K562 (cell line): ENCODE measurements around the gene ZFP64. TPM values are rescaled to one million over a fixed set of nuclear protein-coding genes. Genes with fewer than 3 reads are reported as not detected.

Experiments
- ATAC-seq: fragments of 200-7000 bp; cut with Tn5 transposase; 3 replicates; pipeline ENCODE4 v1.9.1; 2020; ENCODE audit warnings: moderate library complexity
- BruUV-seq: library from RNA; stranded (reverse); fragments of 400-500 nt; replicated peaks from 2 replicates; lab custom pipeline; 2021; lab: Mats Ljungman, UMichigan
- CTCF ChIA-PET: fragments of 300-600 bp; formaldehyde crosslinking; extraction: SDS; loops from one replicate; lab custom pipeline; 2021; ENCODE audit warnings: low intra/inter-chr PET ratio; lab: Yijun Ruan, JAX
- POLR2A ChIA-PET: fragments of 300-600, 350-650 bp; sonication (Branson Sonifier 250); formaldehyde crosslinking; extraction: SDS; loops from one replicate; lab custom pipeline; 2021; ENCODE audit warnings: antibody characterized with exemption, inconsistent platforms; lab: Yijun Ruan, JAX
- DNase-seq, 4 experiments: peaks; one replicate each; pipeline versions ENCODE4 v3.0.0 to v3.0.0-alpha.2; 2011 to 2018; ENCODE audit warnings: low spot score in 3 of 4, mixed read lengths in 3 of 4; ENCODE audit errors: extremely low read depth in 1 of 4
- FAIRE-seq: peaks from 2 replicates; lab custom pipeline; 2011; peaks lifted over from hg19 to GRCh38; lab: Jason Lieb, UNC
- H2AFZ ChIP-seq: 2 replicates; pipeline ENCODE4 v1.6.0; 2011; ENCODE audit warnings: low read depth, low read length, control low read depth, inconsistent platforms
- H3K27ac ChIP-seq: fragments of 200-600 bp; 3 replicates; pipeline ENCODE4 v1.8.0; 2011; ENCODE audit warnings: low read depth, mild to moderate bottlenecking, control low read depth, inconsistent platforms, low read length, moderate library complexity, mixed read lengths; ENCODE audit errors: extremely low read depth
- H3K27me3 ChIP-seq, 2 experiments: fragments of 300-600 bp in 1 of 2; 2 replicates in 1 of 2; 3 replicates in 1 of 2; pipeline versions ENCODE4 v1.6.0 to v1.8.0; 2011; ENCODE audit warnings: inconsistent platforms in 2 of 2, low read length in 2 of 2, mild to moderate bottlenecking in 1 of 2, mixed read lengths in 1 of 2, moderate library complexity in 1 of 2; ENCODE audit not compliant: control insufficient read depth in 2 of 2, insufficient read depth in 2 of 2
- H3K36me3 ChIP-seq: fragments of 300-600 bp; 3 replicates; pipeline ENCODE4 v1.8.0; 2011; ENCODE audit warnings: mild to moderate bottlenecking, low read length, inconsistent platforms; ENCODE audit not compliant: control insufficient read depth, insufficient read depth
- H3K4me1 ChIP-seq, 2 experiments: fragments of 200-600 bp in 1 of 2; replicated peaks in 1 of 2; 2 replicates in 1 of 2; 3 replicates in 1 of 2; pipeline versions ENCODE4 v1.5.1 to v1.8.0; 2011; ENCODE audit warnings: inconsistent platforms in 2 of 2, low read length in 2 of 2, mild to moderate bottlenecking in 1 of 2, mixed read lengths in 1 of 2, moderate library complexity in 1 of 2; ENCODE audit not compliant: control insufficient read depth in 2 of 2, insufficient read depth in 2 of 2
- H3K4me2 ChIP-seq: 2 replicates; pipeline ENCODE4 v1.6.1; 2011; ENCODE audit warnings: low read length, control low read depth, inconsistent platforms, mixed read lengths; ENCODE audit not compliant: insufficient read depth
- H3K4me3 ChIP-seq: fragments of 200-600 bp; sonication (generic), shearing (Covaris generic); 2 replicates; pipeline ENCODE4 v1.5.1; 2016; ENCODE audit warnings: control low read depth, inconsistent platforms
- H3K79me2 ChIP-seq: fragments of 200-600 bp; 3 replicates; pipeline ENCODE4 v1.8.0; 2011; ENCODE audit warnings: low read length, inconsistent platforms; ENCODE audit not compliant: control insufficient read depth, insufficient read depth
- H3K9ac ChIP-seq, 2 experiments: 2 replicates each; pipeline versions ENCODE4 v1.6.0 to v1.6.1; 2011; ENCODE audit warnings: low read depth in 2 of 2, low read length in 2 of 2, control low read depth in 1 of 2, inconsistent platforms in 1 of 2, mild to moderate bottlenecking in 1 of 2, mixed read lengths in 1 of 2; ENCODE audit not compliant: insufficient read depth in 1 of 2
- H3K9me1 ChIP-seq: one replicate; pipeline ENCODE4 v1.6.0; 2011; ENCODE audit warnings: inconsistent platforms, mild to moderate bottlenecking, low read length, moderate library complexity; ENCODE audit not compliant: control insufficient read depth, insufficient read depth
- H3K9me3 ChIP-seq: replicated peaks from 2 replicates; pipeline ENCODE4 v1.5.1; 2011; ENCODE audit warnings: low read depth, low read length, inconsistent platforms; ENCODE audit not compliant: control insufficient read depth, insufficient read depth
- H4K20me1 ChIP-seq: replicated peaks from 2 replicates; pipeline ENCODE4 v1.6.1; 2011; ENCODE audit warnings: low read length, inconsistent platforms, mixed read lengths; ENCODE audit not compliant: control insufficient read depth, insufficient read depth
- ETS2 ChIP-seq: IDR thresholded peaks from 2 replicates; pipeline ENCODE4 v1.6.1; 2016; ENCODE audit warnings: borderline replicate concordance, missing genetic modification characterization, mild to moderate bottlenecking, moderate library complexity, missing compliant biosample characterization; ENCODE audit not compliant: poor library complexity, severe bottlenecking
- KHSRP ChIP-seq: fragments of 450-650 bp; IDR thresholded peaks from 2 replicates; pipeline ENCODE4 v1.6.1; 2017
- MEF2A ChIP-seq: IDR thresholded peaks from 2 replicates; pipeline ENCODE4 v1.6.1; 2011; ENCODE audit warnings: low read depth, mild to moderate bottlenecking, low read length, moderate library complexity; ENCODE audit not compliant: control insufficient read depth
- NR3C1 ChIP-seq: sonication (generic); formaldehyde crosslinking; IDR thresholded peaks from 2 replicates; pipeline ENCODE4 v1.8.1; 2022; ENCODE audit warnings: missing genetic modification reagents
- RBBP5 ChIP-seq: fragments of 200-600 bp; sonication (generic); IDR thresholded peaks from 2 replicates; pipeline ENCODE4 v1.6.1; 2012; ENCODE audit warnings: borderline replicate concordance, mild to moderate bottlenecking, low read length, control low read depth, inconsistent platforms; ENCODE audit not compliant: insufficient read depth, poor library complexity, severe bottlenecking
- SLC30A9 ChIP-seq: fragments of 250-450 bp; sonication (Bioruptor Pico); IDR thresholded peaks from 2 replicates; pipeline ENCODE4 v1.8.0; 2022; ENCODE audit warnings: mild to moderate bottlenecking, moderate library complexity
- SMAD1 ChIP-seq: fragments of 150-350 bp; IDR thresholded peaks from 2 replicates; pipeline ENCODE4 v1.6.1; 2014; ENCODE audit warnings: low read length, low read depth; ENCODE audit not compliant: partially characterized antibody
- ZNF23 ChIP-seq: fragments of 250-450 bp; sonication (Bioruptor Pico); IDR thresholded peaks from 2 replicates; pipeline ENCODE4 v1.4.0; 2020; ENCODE audit warnings: mild to moderate bottlenecking
- ZNF324 ChIP-seq: fragments of 250-450 bp; sonication (Bioruptor Pico); IDR thresholded peaks from 2 replicates; pipeline ENCODE4 v1.4.0; 2020; ENCODE audit warnings: mild to moderate bottlenecking
- WGBS: fragments of 100-300 bp; shearing (Covaris generic); methylation state at CpG from one replicate; pipeline ENCODE4 v1.1.6; 2016; ENCODE audit warnings: low coverage, mixed read lengths; ENCODE audit not compliant: insufficient coverage; ENCODE audit errors: missing lambda C conversion rate; 5-methylcytosine and 5-hydroxymethylcytosine counted together
- in situ Hi-C: fragments of 300-500 bp; cut with MboI; formaldehyde crosslinking; loops from 4 replicates; pipeline ENCODE4 v1.15.0; 2018; ENCODE audit warnings: inconsistent platforms, mixed read lengths
- intact Hi-C: fragments of 100-400 bp; cut with micrococcal nuclease; formaldehyde crosslinking; loops from 2 replicates; pipeline ENCODE4 v1.14.2; 2022
- polyA plus RNA-seq, 8 experiments: library from polyadenylated mRNA; depleted of rRNA in 4 of 8; stranded (reverse) in 5 of 8; unstranded in 3 of 8; fragments of >200 nt; fragmentation: Nextera tagmentation in 2 of 8; fragmentation: Illumina TruSeq in 1 of 8; extraction: Ambion mirVana in 2 of 8; extraction: Trizol in 1 of 8; gene quantifications; 2 replicates each; pipeline versions ENCODE4 v1.2.1 to v1.2.3, GENCODE V29; 2011 to 2014; ENCODE audit warnings: inconsistent platforms in 1 of 8, missing spikeins in 1 of 8
- total RNA-seq, 7 experiments: library from RNA; depleted of rRNA in 6 of 7; stranded (reverse); fragments of >200 nt in 6 of 7; fragmentation: Illumina TruSeq in 2 of 7; extraction: Trizol in 2 of 7; gene quantifications; 2 replicates each; pipeline versions ENCODE4 v1.2.1 to v1.2.3, GENCODE V29; 2011 to 2021; ENCODE audit warnings: low replicate concordance in 1 of 7
- TF ChIP-seq, protein P1 (sequence below), 2 experiments: fragments of 450-650 bp in 1 of 2; sonication (generic) in 1 of 2; formaldehyde crosslinking in 1 of 2; IDR thresholded peaks in 1 of 2; conservative IDR thresholded peaks in 1 of 2; 2 replicates each; pipeline versions ENCODE4 v1.6.1 to v1.8.1; 2016 to 2023; ENCODE audit warnings: mild to moderate bottlenecking in 2 of 2, moderate library complexity in 2 of 2, inconsistent platforms in 1 of 2, missing genetic modification reagents in 1 of 2
- TF ChIP-seq, protein P2 (sequence below): fragments of 450-650 bp; IDR thresholded peaks from 2 replicates; pipeline ENCODE4 v1.6.1; 2016; ENCODE audit warnings: antibody characterized with exemption
- TF ChIP-seq, protein P3 (sequence below): fragments of 450-650 bp; formaldehyde crosslinking; IDR thresholded peaks from 2 replicates; pipeline ENCODE4 v1.4.0; 2022; ENCODE audit warnings: missing genetic modification characterization

Gene ZFP64
- total and polyA plus RNA-seq, 9 of the 15 experiments (the other 6 are each of a cell fraction or from before 2014, with no cell fraction given) = 1.4 to 13.4 (median 7.0) TPM

DNA sequence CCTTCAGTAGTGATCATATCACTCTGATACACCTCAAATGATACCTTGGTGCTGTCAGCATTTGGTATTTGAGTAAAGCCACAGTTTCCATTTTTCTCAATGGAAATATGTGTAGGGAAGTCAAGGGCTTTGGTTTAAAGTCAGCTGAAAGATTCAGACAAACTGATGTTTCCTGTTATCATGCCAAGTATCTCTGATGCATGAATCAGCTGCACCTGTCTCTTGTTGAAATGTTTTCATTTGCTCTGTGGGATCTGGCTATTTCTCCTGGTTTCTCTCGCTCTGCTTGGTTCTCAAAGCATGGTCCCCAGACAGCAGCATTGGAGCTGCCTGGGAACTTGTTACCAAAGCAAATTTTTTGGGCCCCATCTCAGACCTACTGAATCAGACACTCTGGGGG is 23.5 kb downstream of the ZFP64 start:
- intact Hi-C loops (no loop called here), in situ Hi-C loops (no loop called here)
- no peaks in the 10 kb centered on the region for H3K9me1 ChIP-seq
- no TSS peak for BruUV-seq
- H3K27ac ChIP-seq = no peak overlapping the region
- TF ChIP-seq SMAD1 (no peak), NR3C1 (no peak), ZNF23 (CRISPR knock-in tag) (no peak), RBBP5 (no peak), ZNF324 (no peak), MEF2A (no peak), KHSRP (no peak), ETS2 (tag) (no peak), SLC30A9 (CRISPR knock-in tag) (no peak)
- TF ChIP-seq, protein P1, sequence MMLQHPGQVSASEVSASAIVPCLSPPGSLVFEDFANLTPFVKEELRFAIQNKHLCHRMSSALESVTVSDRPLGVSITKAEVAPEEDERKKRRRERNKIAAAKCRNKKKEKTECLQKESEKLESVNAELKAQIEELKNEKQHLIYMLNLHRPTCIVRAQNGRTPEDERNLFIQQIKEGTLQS (IDR thresholded peaks at IDR 0.05) = no peak
- TF ChIP-seq, protein P1 (CRISPR knock-in tag; conservative IDR thresholded peaks at IDR 0.05) = no peak
- TF ChIP-seq, protein P2, sequence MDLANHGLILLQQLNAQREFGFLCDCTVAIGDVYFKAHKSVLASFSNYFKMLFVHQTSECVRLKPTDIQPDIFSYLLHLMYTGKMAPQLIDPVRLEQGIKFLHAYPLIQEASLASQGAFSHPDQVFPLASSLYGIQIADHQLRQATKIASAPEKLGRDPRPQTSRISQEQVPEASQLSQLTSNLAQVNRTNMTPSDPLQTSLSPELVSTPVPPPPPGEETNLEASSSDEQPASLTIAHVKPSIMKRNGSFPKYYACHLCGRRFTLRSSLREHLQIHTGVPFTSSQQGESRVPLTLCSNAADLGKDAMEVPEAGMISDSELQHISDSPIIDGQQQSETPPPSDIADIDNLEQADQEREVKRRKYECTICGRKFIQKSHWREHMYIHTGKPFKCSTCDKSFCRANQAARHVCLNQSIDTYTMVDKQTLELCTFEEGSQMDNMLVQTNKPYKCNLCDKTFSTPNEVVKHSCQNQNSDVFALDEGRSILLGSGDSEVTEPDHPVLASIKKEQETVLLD = no peak
- TF ChIP-seq, protein P3, sequence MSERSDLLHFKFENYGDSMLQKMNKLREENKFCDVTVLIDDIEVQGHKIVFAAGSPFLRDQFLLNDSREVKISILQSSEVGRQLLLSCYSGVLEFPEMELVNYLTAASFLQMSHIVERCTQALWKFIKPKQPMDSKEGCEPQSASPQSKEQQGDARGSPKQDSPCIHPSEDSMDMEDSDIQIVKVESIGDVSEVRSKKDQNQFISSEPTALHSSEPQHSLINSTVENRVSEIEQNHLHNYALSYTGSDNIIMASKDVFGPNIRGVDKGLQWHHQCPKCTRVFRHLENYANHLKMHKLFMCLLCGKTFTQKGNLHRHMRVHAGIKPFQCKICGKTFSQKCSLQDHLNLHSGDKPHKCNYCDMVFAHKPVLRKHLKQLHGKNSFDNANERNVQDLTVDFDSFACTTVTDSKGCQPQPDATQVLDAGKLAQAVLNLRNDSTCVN (CRISPR knock-in tag) = no peak
- DNase-seq (no peak), FAIRE-seq (no peak), ATAC-seq (no peak)
- H3K9me3 ChIP-seq = 0 out of 2 replicates have a peak, but pooled peaks cover 1% of the 10 kb centered on the region
- ChIA-PET CTCF (no interaction called here), POLR2A (no interaction called here)
- H4K20me1 ChIP-seq = no peaks in the 10 kb centered on the region
- no peak overlapping the region for H3K4me3 ChIP-seq
- H3K27me3 ChIP-seq = no peaks in the 10 kb centered on the region
- WGBS = 100% methylated on average over 1 of the region's 1 CpG
- H2AFZ ChIP-seq = no peak overlapping the region
- H3K79me2 ChIP-seq = no peaks in the 10 kb centered on the region
- no peak overlapping the region for H3K4me2 ChIP-seq
- H3K9ac ChIP-seq = no peak overlapping the region
- no peaks in the 10 kb centered on the region for H3K4me1 ChIP-seq
- H3K36me3 ChIP-seq = peaks cover 30% of the 10 kb centered on the region
